Bronchial epithelial cell (primary cell): ENCODE measurements around the gene MTURN. TPM values are rescaled to one million over a fixed set of nuclear protein-coding genes. Genes with fewer than 3 reads are reported as not detected.

Experiments
- DNase-seq: peaks from one replicate; pipeline ENCODE4 v3.0.0-alpha.2; 2010; ENCODE audit warnings: low read depth
- FAIRE-seq: peaks from 2 replicates; lab custom pipeline; 2011; peaks lifted over from hg19 to GRCh38; lab: Jason Lieb, UNC
- H3K27me3 ChIP-seq: 2 replicates; pipeline ENCODE4 v1.5.1; 2011; ENCODE audit warnings: low read length; ENCODE audit not compliant: control insufficient read depth, insufficient read depth
- H3K36me3 ChIP-seq: 2 replicates; pipeline ENCODE4 v1.5.1; 2011; ENCODE audit warnings: low read length; ENCODE audit not compliant: control insufficient read depth, insufficient read depth
- H3K4me3 ChIP-seq: 2 replicates; pipeline ENCODE4 v1.5.1; 2011; ENCODE audit warnings: mild to moderate bottlenecking, low read depth, low read length, control low read depth
- total RNA-seq: library from RNA; depleted of rRNA; stranded (reverse); fragments of >200 nt; gene quantifications from 2 replicates; pipeline ENCODE4 v1.2.1, GENCODE V29; 2014
- TF ChIP-seq, protein P1 (sequence below): IDR thresholded peaks from 2 replicates; pipeline ENCODE4 v1.5.1; 2011; ENCODE audit warnings: mild to moderate bottlenecking, moderate library complexity, low read length, control low read depth, inconsistent platforms; ENCODE audit not compliant: insufficient read depth, severe bottlenecking

MTURN gene
- total RNA-seq, 1 donor from 2014 or later, result 43.7 TPM

DNA sequence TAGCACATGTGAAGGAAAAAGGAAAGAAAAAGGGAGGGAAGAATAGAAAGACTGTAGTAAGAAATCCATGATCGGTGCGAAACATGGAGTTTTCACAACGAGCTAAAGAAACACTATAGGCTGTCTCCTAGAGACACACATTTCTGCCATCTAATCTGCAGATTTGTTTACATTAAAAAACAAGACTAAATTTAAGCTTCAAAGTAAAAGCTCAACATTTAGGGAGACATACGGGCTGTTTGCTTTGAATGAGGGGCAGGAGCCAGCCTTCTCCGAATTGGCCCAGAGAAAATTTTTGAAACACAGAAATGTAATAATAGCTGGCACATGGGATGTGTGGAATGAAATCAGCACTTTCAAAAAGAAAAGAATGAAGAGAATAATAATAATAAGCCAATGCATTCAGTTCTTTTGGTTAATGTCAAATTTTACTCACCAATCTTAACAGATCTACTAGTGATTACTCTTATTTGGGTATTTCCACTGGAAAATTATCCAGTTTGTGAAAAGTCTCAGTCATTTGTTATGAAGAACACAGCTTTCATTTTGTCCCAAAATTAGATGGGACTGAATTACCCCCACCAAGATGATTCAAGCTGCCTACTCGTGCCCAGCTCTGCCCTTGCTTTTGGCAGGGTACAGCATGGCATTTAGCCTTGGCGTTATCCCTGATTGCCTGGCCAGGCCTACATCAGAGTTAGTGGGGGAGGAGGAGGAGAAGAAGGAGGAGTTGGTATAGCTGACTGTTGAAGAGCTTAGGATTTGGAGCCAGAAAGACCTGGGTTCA is 47.1 kb downstream of the MTURN start:
- FAIRE-seq (no peak), DNase-seq (no peak)
- no peak overlapping the region for H3K4me3 ChIP-seq
- H3K36me3 ChIP-seq, result peaks cover 2% of the 10 kb centered on the region
- TF ChIP-seq, protein P1, sequence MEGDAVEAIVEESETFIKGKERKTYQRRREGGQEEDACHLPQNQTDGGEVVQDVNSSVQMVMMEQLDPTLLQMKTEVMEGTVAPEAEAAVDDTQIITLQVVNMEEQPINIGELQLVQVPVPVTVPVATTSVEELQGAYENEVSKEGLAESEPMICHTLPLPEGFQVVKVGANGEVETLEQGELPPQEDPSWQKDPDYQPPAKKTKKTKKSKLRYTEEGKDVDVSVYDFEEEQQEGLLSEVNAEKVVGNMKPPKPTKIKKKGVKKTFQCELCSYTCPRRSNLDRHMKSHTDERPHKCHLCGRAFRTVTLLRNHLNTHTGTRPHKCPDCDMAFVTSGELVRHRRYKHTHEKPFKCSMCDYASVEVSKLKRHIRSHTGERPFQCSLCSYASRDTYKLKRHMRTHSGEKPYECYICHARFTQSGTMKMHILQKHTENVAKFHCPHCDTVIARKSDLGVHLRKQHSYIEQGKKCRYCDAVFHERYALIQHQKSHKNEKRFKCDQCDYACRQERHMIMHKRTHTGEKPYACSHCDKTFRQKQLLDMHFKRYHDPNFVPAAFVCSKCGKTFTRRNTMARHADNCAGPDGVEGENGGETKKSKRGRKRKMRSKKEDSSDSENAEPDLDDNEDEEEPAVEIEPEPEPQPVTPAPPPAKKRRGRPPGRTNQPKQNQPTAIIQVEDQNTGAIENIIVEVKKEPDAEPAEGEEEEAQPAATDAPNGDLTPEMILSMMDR, result no peak
- no peaks in the 10 kb centered on the region for H3K27me3 ChIP-seq

DNA sequence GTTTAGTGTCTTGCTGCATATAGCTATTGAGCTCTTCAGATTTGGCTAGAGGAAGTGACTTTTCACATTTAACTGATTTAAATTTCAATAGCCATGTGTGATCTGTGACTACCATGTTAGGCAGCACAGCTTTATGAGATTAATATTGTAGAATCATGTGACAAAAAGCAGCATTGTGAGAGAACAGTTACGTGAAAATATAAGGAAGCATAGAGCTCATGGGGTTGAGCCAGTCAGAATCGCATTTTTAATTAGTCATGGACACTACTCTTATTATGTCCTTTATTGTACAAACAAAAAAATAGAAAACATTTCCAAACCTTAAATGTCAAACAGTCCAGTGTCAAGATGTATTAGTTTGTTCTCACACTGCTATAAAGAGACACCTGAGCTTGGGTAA is 48.0 kb downstream of the MTURN start:
- DNase-seq (no peak), FAIRE-seq (no peak)
- TF ChIP-seq, protein P1, result no peak
- Histone ChIP-seq H3K4me3 (no peak overlapping the region), H3K36me3 (no peaks in the 10 kb centered on the region), H3K27me3 (no peaks in the 10 kb centered on the region)

DNA sequence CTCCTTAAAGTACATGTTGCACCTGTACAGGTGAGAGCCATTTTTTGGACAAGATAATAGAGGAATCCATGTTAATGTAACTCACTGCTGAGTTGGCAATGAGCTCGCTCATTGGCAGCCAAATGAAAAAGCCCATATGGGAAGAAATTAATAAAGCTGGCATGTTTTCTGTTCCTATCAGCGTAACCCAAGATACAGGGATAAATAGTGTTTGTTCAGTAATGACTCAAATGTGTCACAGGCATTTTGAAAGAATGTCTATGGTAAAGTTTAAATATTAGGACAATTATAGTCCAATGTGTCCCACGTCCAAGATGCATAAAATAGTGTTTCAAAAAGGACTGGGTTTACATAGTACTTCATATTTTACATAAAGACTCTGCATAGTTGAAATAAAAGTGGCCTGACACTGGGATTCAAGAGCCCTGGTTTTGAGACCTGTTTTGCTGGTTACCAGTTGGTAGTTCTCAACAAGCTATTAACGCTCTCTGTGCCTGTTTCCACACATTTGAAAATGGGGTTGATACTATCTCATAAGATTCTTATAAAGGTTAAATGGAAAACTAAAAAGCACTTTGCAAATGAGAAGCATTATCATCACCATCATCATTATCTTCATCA is 49.1 kb downstream of the MTURN start:
- TF ChIP-seq, protein P1, result no peak
- DNase-seq (no peak), FAIRE-seq (no peak)
- Histone ChIP-seq H3K27me3 (no peaks in the 10 kb centered on the region), H3K4me3 (no peak overlapping the region), H3K36me3 (no peaks in the 10 kb centered on the region)

DNA sequence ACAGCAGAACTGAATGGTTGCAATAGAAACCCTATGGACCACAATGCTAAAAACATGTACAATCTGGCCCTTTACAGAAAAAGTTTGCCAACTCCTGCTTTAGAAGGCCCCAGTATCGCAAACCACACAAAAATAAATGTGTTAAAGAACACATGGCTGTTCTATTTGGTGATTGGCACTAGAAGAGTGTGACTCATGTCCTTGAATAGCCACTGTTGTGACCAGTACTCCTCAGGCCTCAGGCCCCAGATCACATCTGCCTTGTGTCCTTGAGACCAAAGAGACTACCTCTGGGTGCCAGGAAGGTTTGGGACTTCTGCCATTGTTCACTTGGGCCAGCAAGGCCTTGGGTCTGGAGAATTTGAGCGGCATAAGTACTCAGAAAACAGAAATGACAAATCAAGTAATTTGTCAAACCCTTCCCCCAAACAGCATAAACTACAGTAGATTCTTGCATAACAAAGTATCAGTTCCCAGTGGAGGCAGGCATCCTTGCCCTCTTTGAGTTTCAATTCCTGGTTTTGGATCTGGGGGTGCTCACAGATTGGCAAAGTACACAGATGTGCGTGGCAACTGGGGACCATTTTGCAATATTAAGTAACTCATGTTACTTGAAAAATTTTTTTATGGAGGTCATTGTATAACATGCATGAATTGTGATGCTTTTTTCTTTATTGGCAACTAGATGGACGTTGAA is 50.2 kb downstream of the MTURN start:
- TF ChIP-seq, protein P1, result no peak

DNA sequence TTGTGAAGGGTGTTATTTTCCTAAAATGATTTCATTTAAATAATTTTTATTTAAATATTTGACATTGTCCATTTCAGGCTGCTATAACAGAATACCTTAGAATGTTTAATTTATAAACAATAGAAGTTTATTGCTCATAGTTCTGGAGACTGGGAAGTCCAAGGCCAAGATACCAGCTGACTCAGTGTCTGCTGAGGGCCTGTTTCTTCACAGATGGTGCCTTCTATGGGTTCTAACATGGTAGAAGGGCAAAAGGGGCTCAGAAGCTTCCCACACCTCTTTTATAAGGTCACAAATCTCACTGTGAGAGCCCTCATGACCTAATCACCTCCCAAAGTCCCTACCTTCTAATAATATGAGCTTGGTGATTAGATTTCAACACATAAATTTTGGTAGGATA is 50.7 kb downstream of the MTURN start:
- DNase-seq (no peak), FAIRE-seq (no peak)
- Histone ChIP-seq H3K27me3 (no peaks in the 10 kb centered on the region), H3K36me3 (no peaks in the 10 kb centered on the region), H3K4me3 (no peak overlapping the region)
- TF ChIP-seq, protein P1, result no peak

More for the DNA sequence above, 50.2 kb downstream of the MTURN start:
- no peak for FAIRE-seq
- H3K27me3 ChIP-seq, result no peaks in the 10 kb centered on the region
- DNase-seq, result no peak
- H3K4me3 ChIP-seq, result no peak overlapping the region
- no peaks in the 10 kb centered on the region for H3K36me3 ChIP-seq
